HCT116 (cell line): ENCODE data around the gene EML1.

Source experiments
- CTCF ChIP-seq, 3 experiments: fragments of 200-600 bp in 1 of 3; sonication (generic) in 1 of 3; IDR thresholded peaks in 2 of 3; conservative IDR thresholded peaks in 1 of 3; 2 replicates each; pipeline ENCODE4 v1.5.1; 2012 to 2017; ENCODE audit warnings: low read depth in 2 of 3, low read length in 2 of 3, antibody characterized with exemption in 1 of 3, borderline replicate concordance in 1 of 3, control low read depth in 1 of 3, mild to moderate bottlenecking in 1 of 3, mixed read lengths in 1 of 3, mixed run types in 1 of 3, moderate library complexity in 1 of 3; ENCODE audit not compliant: insufficient read depth in 1 of 3
- FOSL1 ChIP-seq: IDR thresholded peaks from 2 replicates; pipeline ENCODE4 v1.6.1; 2012; ENCODE audit warnings: low read depth
- RAD21 ChIP-seq: IDR thresholded peaks from 2 replicates; pipeline ENCODE4 v1.6.1; 2012; ENCODE audit warnings: low read depth, mild to moderate bottlenecking
- SIN3A ChIP-seq: IDR thresholded peaks from 2 replicates; pipeline ENCODE4 v1.6.1; 2012; ENCODE audit warnings: low read depth

DNA sequence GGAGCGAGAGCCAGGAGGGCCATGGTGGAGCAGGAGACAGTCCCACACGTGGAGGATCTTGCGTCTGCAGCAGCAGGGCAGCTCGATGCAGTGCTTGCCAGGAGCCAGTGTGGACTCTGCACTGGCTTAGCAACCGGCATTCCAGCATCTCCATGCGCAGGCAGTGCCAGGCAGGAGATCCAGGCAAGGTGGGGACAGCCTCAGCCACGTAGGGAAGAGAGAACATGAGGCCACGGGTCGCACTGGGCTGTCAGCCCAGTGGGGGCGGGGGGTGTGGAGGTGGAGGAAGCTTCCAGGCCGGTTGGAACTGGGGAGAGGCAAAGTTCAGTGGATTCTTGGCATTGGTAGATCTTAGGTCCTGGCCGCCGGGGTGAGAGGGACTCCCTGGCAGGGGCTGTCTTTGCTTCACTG, 151.0 kb downstream of the EML1 start:
- TF ChIP-seq RAD21 (no peak), CTCF (IDR thresholded peaks at IDR 0.05 in 2 of 3, conservative IDR thresholded peaks at IDR 0.05 in 1 of 3; ENCODE audit: borderline replicate concordance in 1 of 3, insufficient read depth in 1 of 3, low read depth in 2 of 3, low read length in 2 of 3) (no peak), FOSL1 (no peak), SIN3A (no peak)
